Measurements from ENCODE around the gene LUZP1. TPM values are rescaled to one million over a fixed set of nuclear protein-coding genes. Genes with fewer than 3 reads are reported as not detected.

LUZP1 gene
- total and polyA plus RNA-seq, 2 donors (not counting 3 experiments of a cell fraction or from before 2014, with no cell fraction given) = 26.3 to 82.4 TPM

DNA sequence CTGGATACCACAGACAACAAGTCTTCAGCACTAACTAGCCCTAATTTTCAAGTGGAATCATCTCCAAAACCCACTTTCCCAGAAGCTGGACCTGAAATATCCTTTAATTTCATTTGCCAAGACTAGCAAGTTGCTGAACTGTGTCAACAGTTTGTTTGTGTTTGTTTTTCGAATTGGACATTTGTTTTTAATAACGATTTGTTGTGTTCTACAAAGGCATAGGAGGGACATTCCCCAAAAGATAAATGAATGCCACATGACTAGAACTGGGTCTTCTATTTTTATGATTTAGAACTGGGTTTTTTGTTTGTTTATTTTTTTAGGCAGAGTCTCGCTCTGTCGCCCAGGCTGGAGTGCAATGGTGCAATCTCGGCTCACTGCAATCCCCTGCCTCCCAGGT lies 17.9 kb downstream of the LUZP1 start:
- Histone ChIP-seq H3K9me1 (replicated peaks; ENCODE audit: control insufficient read depth, extremely low read depth, insufficient read depth, low read length) (no peaks in the 10 kb centered on the region), H3K4me1 (ENCODE audit: control insufficient read depth, extremely low read depth, insufficient read depth, low read length) (peaks cover 17% of the 10 kb centered on the region), H3K27ac (ENCODE audit: insufficient read depth, low read depth, low read length) (no peak overlapping the region), H3K36me3 (ENCODE audit: control insufficient read depth in 2 of 2, extremely low read depth in 1 of 2, insufficient read depth in 2 of 2, low read length in 2 of 2) (no peaks in the 10 kb centered on the region), H3K9ac (replicated peaks; ENCODE audit: extremely low read depth, insufficient read depth, low read length) (no peak overlapping the region), H3K4me3 (replicated peaks in 1 of 3; ENCODE audit: insufficient read depth in 1 of 3, low read depth in 1 of 3, low read length in 3 of 3) (no peak overlapping the region), H3K27me3 (ENCODE audit: control insufficient read depth in 2 of 2, insufficient read depth in 2 of 2, low read length in 2 of 2) (no peaks in the 10 kb centered on the region), H3K4me2 (ENCODE audit: insufficient read depth, low read length) (no peak overlapping the region), H3K79me2 (ENCODE audit: control insufficient read depth, insufficient read depth, low read length) (peaks cover 98% of the 10 kb centered on the region), H4K20me1 (replicated peaks; ENCODE audit: control insufficient read depth, extremely low read depth, insufficient read depth, low read length) (peaks cover 23% of the 10 kb centered on the region), H3K9me3 (replicated peaks; ENCODE audit: control insufficient read depth, insufficient read depth, low read length) (no peaks in the 10 kb centered on the region), H2AFZ (ENCODE audit: low read depth, low read length) (no peak overlapping the region)
- BruUV-seq (replicated peaks) = no TSS peak
- FAIRE-seq (no peak), DNase-seq (ENCODE audit: low read depth, low spot score) (no peak)
- POLR2A ChIA-PET = no interaction called here
- TF ChIP-seq, protein P1, sequence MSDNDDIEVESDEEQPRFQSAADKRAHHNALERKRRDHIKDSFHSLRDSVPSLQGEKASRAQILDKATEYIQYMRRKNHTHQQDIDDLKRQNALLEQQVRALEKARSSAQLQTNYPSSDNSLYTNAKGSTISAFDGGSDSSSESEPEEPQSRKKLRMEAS (IDR thresholded peaks at IDR 0.05; ENCODE audit: insufficient read depth, insufficient read length) = no peak
- no peak for TF ChIP-seq POLR2AphosphoS5 (IDR thresholded peaks at IDR 0.05; ENCODE audit: insufficient read depth, low read depth, low read length)
- no peak for TF ChIP-seq GATA2 (IDR thresholded peaks at IDR 0.05; ENCODE audit: insufficient read depth, insufficient read length, low read depth, low read length)
- TF ChIP-seq, protein P2, sequence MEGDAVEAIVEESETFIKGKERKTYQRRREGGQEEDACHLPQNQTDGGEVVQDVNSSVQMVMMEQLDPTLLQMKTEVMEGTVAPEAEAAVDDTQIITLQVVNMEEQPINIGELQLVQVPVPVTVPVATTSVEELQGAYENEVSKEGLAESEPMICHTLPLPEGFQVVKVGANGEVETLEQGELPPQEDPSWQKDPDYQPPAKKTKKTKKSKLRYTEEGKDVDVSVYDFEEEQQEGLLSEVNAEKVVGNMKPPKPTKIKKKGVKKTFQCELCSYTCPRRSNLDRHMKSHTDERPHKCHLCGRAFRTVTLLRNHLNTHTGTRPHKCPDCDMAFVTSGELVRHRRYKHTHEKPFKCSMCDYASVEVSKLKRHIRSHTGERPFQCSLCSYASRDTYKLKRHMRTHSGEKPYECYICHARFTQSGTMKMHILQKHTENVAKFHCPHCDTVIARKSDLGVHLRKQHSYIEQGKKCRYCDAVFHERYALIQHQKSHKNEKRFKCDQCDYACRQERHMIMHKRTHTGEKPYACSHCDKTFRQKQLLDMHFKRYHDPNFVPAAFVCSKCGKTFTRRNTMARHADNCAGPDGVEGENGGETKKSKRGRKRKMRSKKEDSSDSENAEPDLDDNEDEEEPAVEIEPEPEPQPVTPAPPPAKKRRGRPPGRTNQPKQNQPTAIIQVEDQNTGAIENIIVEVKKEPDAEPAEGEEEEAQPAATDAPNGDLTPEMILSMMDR (IDR thresholded peaks at IDR 0.05; ENCODE audit: extremely low read depth in 1 of 2, insufficient read depth in 1 of 2, low read depth in 1 of 2, low read length in 2 of 2) = no peak
- no peak for TF ChIP-seq POLR2A (IDR thresholded peaks at IDR 0.05; ENCODE audit: low read depth, low read length)
- no peak for TF ChIP-seq EZH2 (IDR thresholded peaks at IDR 0.05; ENCODE audit: borderline replicate concordance, low read depth, low read length, severe bottlenecking)
- no peak for TF ChIP-seq JUN (IDR thresholded peaks at IDR 0.05; ENCODE audit: borderline replicate concordance, insufficient read depth, insufficient read length, low read depth)
- TF ChIP-seq FOS (IDR thresholded peaks at IDR 0.05; ENCODE audit: borderline replicate concordance, insufficient read depth, low read length) = no peak
- no peak for TF ChIP-seq MYC (IDR thresholded peaks at IDR 0.05; ENCODE audit: low read depth, low read length)
- CTCF ChIA-PET = interaction anchor here (0.6 to 1.8 kb wide), 5 partner anchors 11 to 50 kb away, joined by 3 to 8 read pairs (median 8); no protein-coding TSS in a partner anchor
- dilution Hi-C loops (cut with MboI; ENCODE audit: extremely low pct_ligation_motif_present, low sequenced_read_pairs) (no loop called here), intact Hi-C loops (cut with micrococcal nuclease) (no loop called here)
